GM21528 (cell line): ENCODE results near the gene EDARADD.

Experiments used
- ATAC-seq: cut with Tn5 transposase; IDR thresholded peaks from one replicate; pipeline ENCODE4 v1.9.1; 2021; ENCODE audit warnings: mild to moderate bottlenecking, moderate library complexity; ENCODE audit not compliant: unreplicated experiment, low FRiP score

Gene EDARADD

DNA sequence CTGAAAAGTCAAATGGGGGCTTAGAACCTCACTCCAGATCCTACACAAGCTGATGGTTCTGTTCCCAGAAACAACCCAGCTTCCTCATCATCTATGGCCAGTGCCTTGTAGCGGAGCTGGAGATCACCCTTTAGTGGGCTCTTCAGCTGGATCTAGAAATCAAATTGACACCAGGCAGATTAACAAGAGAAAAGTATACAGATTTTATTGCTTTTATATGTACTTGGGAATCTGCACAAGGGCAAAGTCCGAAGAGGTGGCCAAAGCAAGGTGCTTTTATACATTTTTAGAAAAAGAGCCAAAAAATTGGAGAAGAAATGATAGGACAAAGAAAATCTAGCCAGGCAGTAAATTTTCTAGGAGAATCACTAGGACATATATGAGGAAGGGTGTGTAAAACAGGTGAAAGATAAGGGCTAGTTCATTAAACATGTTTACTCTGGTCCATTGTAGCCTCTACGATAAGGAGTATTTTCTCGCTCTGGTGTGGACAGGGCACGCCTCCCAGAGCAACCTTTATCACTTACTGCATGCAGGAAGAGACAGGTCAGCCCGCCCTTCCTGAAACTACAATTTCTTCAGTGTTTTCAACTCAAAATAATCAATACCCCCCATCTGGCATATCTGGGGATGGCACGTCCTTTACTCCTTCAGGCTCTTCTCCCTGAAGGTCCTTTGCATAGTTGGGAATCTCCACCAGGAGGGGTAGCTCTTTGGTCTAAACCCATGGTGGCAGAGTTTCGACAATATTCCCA is 115.7 kb downstream of the EDARADD start:
- ATAC-seq: no peak

DNA sequence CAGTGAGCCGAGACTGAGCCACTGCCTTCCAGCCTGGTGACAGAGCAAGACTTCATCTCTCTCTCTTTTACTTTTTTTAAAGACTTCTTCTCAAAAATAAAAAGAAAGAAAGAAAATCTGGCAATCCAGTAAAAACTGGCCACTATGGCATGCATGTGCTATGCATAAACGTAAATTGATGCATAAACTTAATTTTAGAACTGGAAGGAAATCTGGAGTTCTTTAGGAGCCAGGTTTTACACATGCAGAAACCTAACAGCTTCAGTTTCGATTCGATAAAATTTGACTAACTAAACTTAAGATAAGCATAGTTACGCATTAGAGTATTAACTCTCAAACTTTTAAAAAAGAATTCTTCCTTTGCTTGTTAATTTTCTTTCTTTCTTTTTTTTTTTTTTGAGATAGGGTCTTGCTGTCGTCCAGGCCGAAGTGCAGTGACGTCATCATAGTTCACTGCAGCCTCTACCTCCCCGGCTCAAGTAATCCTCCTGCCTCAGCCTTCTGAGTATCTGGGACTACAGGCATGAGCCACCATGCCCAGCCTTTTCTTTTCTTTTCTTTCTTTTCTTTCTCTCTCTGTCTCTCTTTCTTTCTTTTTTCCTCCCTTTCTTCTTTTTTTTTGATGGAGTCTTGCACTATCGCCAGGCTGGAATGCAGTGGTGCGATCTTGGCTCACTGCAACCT is 117.8 kb downstream of the EDARADD start:
- ATAC-seq: no peak

DNA sequence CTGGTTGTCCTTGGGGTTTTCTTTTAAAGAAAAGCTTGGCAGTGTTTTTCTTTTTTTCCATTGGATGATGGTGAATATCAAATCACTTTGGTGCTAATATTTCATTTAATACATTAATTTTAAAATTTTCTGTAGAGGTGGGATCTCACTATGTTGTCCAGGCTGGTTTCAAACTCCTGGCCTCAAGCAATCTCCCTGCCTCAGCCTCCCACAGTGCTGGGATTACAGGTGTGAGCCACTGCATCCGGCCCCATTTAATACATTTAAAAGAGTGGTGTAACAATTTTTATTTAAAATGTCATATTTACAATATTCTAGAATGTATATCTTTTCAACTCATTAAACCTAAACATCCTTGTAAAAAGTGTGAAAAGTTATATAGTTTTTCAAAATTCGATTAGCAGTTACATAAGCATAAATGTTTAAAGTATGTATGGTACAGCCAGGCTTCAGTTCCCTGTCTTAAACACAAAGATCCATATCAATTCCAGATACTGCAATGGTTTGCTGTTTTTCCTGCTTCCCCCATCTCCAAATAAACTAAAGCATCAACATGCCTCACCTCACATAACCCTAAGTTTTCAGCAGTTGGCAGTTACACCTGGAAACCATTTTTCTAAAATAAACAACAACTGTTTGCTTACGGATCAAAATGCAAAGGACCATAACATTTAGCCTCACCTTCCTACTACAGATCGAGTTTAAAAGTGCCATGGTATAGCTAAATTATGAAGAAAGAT is 120.8 kb downstream of the EDARADD start:
- ATAC-seq: no peak

DNA sequence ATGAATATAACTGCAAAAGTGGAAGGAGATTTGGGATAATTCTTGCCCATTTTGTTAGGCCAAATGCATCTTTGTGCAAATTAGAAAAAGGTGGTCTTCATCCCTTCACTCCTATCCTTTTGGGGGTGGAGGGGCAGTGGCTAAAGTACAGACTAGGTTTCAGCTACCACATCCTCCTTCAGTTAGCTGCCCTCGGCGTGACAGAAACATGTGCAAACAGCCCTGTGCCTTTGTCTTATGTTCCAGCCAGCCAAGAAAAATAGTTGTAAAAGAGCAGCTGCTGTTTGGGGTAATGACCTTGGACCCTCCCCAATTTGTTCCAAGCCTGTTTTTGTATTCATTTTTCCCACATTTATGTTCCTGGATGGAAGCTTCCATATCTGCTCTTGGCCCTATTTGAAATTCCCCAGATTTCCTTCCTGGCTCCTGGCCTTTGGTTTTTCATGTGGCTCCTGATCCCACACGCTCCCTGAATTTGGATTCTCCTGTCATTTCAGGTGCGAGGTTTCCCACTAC is 121.4 kb downstream of the EDARADD start:
- no peak for ATAC-seq

DNA sequence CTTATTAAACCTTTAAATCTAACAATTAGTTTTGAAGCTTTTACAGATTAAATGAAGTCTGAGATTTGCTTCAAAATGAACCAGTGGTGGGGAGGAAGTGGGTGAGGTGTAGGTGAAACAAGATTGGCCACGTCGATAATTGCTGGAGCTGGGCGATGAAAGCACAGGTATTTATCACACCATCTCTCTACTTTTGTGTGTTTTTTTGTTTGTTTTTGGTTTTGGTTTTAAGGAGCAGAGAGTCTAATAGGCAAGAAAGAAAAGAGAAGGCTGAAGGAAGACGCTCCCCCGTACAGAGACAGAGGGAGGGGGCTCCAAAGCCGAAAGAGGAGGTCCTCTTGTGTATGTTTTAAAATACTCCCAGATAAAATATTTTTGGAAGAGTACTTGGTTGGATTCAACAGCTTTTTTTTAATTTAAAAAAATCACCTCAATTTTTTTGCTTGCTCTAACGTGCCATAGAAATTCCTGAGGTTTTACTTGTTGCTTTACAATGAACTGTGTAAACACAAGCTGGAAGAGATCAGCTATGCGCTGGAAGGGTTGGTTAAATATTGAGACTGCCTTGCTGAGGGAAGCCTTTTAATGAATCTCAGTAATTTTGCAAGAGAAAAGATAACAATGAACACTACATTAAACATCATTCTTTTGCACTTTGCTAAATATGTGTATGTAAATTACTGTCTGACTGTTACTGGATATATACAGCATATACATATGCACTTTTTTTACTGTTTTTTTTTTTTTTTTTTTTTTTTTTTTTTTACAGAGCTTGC is 123.0 kb downstream of the EDARADD start:
- no peak for ATAC-seq

DNA sequence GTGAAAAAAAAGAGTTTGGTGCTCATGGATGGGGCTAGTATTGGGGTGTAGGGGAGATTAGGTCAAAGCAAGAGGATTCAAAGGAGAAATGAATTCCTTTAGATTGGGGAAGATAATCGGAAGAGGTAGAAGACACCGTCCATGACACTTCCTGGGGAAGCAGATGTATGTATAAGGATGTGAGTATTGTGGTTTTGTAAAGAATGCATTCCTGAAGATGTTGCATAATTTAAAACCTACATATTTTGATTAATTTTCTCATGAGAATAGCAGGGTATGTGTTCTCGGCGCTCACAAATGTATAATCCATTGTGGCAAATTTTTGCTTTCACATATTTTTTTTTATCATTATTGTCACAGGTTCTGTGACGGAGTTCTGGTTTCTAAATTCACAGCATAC is 124.2 kb downstream of the EDARADD start:
- no peak for ATAC-seq

DNA sequence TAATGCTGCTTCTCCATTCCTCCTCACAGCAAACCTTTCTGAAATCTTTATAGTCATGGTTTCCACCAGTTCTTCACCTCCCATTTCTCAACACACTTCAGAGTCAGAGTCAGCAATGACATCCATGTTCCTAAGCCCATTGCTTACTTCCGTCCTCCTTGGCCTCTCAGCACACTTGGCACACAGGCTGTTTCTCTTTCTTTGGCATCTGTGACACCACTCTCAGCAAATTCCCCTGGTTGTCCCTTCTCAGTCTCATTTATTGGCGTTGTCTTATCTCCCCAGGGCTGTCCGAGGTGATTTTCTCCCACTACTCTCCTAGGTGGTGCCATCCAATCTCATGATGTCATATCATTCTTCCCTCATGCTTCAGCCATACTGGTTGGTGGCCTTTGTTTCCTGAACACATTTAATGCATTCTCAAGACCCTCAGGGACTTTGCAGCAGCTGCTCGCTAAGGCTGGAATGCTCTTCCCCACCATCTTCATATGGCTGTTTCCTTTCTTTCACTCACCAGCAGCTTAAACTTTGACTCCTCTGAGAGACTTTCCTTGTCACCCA is 126.4 kb downstream of the EDARADD start:
- no peak for ATAC-seq

DNA sequence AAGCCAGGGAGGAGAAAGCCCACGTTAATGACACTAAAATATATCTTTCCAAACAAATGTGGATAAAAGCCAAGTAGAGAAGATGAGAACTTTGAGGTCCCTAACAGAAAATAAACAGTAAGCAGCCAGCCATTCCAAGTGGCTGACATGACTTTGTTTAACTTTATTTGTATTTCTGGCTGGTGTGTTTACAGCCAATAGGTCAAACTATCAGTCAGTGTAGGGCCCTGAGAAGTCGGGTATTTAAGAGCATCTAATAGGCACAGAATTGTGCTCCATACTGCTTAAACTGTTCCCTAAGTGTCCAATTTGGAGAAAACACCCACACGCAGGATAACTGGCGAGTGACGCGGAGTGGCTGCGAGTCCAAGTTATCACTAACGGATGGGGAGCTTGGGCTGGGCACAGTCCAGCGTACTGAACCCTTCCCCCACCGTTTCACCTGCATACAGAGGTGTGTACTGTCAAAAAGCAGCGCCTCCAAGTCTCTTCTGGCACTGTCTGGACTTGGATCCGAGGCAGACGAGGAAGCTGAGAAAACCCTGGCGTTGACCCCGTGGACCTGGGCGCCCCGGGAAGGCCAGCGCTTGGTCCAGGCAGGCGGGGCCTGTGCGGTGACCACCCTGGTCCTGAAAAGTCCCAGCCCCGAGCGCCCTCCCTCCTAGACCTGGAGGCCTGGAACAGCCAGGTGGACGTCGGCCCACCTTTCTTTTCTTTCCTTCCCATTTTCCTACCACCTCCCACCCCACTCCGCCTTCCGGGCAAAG is 129.0 kb downstream of the EDARADD start:
- no peak for ATAC-seq

DNA sequence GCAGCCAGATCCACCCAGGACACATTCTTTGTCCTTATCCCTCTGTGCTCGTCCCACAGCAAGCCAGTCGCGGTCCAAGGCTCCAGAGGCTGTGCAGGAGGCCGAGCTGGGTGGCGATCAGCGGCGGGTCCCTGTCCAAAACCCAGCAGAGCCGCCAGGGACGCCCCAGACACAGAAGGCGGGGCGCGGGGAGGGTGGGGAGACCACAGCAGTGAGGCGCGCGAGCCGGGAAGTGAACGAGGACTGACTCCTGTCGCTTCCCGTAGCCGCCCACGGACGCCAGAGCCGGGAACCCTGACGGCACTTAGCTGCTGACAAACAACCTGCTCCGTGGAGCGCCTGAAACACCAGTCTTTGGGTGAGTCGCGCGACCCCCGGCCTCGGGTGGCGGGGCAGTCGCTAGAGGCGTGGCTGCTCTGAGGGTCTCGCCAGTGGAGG is 129.6 kb downstream of the EDARADD start, which contains the start of gene LGALS8:
Gene LGALS8, plus strand, starts transcription at position 279 of the 438 bp plus-strand sequence. CDS start 2,089 bp downstream, outside the sequence.
- ATAC-seq: peak; percentile 68

DNA sequence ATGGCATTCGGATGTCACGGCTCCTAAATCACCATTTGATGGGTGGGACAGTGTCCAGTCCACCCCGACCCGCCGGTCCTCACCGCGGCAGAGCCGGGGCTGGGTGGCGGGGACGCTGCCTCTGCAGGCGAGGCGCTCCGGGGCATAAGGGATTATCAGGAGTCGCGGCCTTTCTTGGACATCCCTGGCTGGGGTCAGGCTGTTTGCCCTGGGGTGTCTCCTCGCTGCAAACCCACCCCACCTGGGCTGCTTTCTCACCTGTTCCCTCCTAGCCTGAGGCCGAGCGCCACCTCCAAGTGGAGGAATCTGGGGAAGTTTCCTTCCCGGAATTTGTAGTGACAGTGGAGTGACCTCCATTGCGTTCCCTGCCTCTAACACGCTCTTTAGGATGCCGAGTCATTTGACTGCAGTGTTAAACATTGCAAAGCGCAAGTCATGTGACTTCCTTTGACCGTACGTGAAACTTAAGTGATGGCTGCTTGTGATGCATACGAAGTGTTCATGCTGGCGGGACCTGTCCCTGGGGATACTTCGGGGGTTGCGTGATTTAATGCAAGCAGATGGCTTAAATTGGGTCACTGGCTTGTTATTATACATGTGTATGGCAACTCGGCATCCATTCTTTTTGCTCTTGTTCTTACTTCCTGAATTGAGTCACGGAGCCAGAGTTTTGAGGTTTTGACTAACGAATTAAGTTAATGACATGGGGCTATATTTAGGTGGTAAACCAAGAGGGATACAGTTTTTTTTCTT is 130.2 kb downstream of the EDARADD start:
- ATAC-seq: peak; percentile 95

DNA sequence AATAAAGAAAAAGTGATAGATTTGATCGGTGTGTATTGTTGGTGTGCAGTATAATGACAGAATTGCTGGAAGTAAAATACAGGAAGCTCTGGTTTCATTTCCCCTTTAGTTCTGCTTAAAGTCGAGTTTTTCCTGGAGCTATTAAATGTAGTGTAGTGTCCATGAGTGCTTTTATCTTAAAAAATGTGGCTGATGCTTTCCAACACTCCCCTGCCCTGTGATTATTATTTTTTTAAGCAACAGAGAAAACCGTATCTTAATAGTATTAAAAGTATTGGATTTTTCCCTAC is 130.8 kb downstream of the EDARADD start:
- no peak for ATAC-seq

DNA sequence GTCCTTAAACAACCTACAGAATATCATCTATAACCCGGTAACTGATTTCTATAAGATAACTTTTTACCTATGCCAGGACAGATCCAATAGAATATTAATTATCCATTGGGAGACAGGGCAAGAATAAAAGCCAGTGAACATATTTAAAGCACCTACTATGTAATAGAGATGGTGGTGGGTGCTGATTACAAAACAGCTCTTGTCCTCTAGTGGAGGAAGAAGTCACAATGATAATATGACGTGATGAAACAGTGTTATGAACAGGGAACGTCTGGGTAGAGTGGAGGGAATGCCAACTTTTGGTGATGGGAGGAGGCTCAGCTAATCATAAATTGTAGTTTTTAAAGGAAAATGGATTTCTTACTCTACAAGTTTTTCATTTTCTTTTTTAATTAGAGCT is 132.0 kb downstream of the EDARADD start:
- no peak for ATAC-seq

DNA sequence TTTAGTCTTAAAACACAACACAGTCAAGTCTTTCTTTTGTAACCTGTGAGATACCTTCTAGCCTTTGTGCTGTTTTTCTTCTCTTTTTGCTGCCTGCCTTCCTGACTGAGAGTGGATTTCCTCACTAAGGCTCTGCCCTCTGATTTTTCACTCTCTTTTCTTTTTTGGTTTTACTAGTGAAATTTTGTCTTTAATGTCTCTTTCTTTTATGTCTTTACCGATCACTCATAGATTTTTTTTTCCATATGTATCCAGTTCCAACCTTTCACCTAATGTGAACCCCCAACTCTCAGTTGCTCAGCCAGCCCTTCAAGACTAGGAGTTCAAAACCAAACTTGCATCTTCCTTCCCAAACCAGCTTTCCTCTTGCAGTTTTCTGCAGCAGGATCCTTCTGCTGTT is 136.2 kb downstream of the EDARADD start:
- no peak for ATAC-seq

DNA sequence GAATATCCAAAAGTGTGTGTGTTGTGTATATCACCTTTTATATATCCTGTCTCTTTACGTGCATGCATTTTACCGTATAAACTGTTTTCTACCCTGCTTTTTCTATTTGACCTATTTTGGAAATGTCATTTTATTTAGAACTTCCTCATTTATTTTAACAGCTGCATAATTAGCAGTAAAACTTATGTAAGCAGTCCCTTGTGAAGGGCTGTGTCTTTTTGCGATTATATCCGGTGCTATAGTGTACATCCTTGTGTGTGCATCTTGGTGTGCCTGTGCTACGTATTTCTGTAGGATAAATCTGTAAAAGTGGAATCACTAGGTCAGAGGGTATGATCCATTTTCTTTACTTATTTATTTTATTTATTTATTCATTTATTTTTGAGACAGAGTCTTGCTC is 136.9 kb downstream of the EDARADD start:
- ATAC-seq: no peak

DNA sequence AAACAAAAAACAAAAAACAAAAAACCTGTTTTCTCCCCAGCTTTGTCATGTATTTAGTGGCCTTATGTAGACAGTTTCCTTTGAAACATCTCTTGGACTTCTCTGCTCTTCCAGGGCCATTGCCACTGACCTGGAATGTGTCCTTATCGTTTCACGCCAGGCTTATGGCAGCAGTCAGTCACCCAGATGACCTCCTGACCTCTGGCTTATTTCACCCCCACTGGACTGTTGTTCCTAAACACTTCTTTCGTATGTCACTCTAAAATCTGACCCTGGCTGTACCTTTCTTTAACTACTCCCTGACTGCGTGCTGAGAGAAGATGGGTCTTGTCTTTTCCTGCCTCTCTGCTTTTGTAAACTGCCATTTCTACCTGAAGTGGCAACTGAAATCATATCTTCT is 138.8 kb downstream of the EDARADD start:
- no peak for ATAC-seq

DNA sequence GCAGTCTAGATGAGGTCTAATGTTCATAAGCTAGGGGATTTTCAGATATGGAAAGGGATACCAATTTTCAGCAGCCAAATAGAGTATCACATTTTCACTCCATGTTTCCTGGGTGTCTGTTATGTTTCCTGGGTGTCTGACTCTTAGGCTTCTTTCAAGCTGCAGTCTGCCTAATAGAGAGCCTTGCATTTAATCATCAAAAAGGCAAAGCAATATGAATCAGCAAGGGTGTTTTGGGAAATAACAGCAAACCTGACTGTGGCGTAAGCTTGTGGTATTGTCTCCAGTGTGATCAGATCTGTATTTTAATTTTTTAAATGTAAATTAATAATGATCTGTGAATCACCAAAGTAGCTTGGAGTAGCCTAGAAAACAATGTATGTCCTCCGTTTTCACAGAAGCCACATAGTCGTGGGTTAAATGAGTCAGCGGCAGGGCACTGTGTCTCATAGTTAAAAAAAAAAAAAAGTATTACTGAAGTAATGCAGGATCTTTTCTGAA is 140.1 kb downstream of the EDARADD start:
- no peak for ATAC-seq
